ACC112 (cell line): Measurements from ENCODE around the gene KLF8.

Experiments used
- H2AFZ ChIP-seq: fragments of 200-600 bp; sonication (generic); one replicate; pipeline ENCODE4 v1.6.0; 2017; ENCODE audit warnings: antibody characterized with exemption, low read length; ENCODE audit not compliant: unreplicated experiment
- H3K27ac ChIP-seq: fragments of 200-600 bp; sonication (generic); 2 replicates; pipeline ENCODE4 v1.5.1; 2014; ENCODE audit warnings: low read depth, mild to moderate bottlenecking, antibody characterized with exemption, low read length, moderate library complexity
- H3K27me3 ChIP-seq: fragments of 200-600 bp; sonication (generic); 2 replicates; pipeline ENCODE4 v1.6.1; 2014; ENCODE audit warnings: mild to moderate bottlenecking, antibody characterized with exemption, low read length, moderate library complexity, mixed read lengths; ENCODE audit not compliant: insufficient read depth
- H3K36me3 ChIP-seq: fragments of 200-600 bp; sonication (generic); 2 replicates; pipeline ENCODE4 v1.6.1; 2016; ENCODE audit warnings: mild to moderate bottlenecking, antibody characterized with exemption, low read length, moderate library complexity, mixed read lengths; ENCODE audit not compliant: insufficient read depth
- H3K4me1 ChIP-seq: fragments of 200-600 bp; sonication (generic); one replicate; pipeline ENCODE4 v1.6.1; 2016; ENCODE audit warnings: low read length, mixed read lengths; ENCODE audit not compliant: insufficient read depth, unreplicated experiment, control insufficient read depth
- H3K4me3 ChIP-seq: fragments of 200-600 bp; sonication (generic); 2 replicates; pipeline ENCODE4 v1.5.1; 2014; ENCODE audit warnings: mild to moderate bottlenecking, low read depth, low read length
- H3K79me2 ChIP-seq: fragments of 200-600 bp; sonication (generic); one replicate; pipeline ENCODE4 v1.6.0; 2016; ENCODE audit warnings: low read length; ENCODE audit not compliant: control insufficient read depth, unreplicated experiment, insufficient read depth

Gene KLF8

GRCh38 chrX:56308726-56309125 lies 76.6 kb downstream of the KLF8 start:
- Histone ChIP-seq H3K4me1 (no peaks in the 10 kb centered on the region), H3K79me2 (no peaks in the 10 kb centered on the region), H3K27me3 (no peaks in the 10 kb centered on the region), H3K4me3 (no peak overlapping the region), H3K36me3 (no peaks in the 10 kb centered on the region), H2AFZ (no peak overlapping the region), H3K27ac (no peak overlapping the region)

DNA sequence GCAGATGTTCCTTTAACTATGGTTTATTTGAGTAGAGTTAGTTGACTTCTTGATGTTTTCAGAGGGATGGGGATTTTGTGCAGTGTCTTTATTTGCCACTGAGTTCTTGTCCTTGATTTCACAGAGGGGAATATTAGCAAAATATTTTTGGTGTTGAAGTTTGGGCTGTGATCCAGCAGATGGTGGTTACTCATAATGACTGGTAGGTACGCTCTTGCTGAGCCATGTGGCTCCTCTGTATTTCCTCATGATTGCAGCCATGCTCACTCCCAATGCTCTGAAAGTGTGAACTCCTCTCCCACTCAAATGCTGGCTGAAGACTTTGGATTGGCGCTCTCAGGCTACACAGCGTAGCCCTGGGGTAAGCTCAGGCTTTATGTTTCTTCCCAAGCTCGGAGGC lies 77.7 kb downstream of the KLF8 start:
- no peaks in the 10 kb centered on the region for H3K4me1 ChIP-seq
- H3K27ac ChIP-seq, result no peak overlapping the region
- H3K4me3 ChIP-seq, result no peak overlapping the region
- H3K36me3 ChIP-seq, result no peaks in the 10 kb centered on the region
- H3K79me2 ChIP-seq, result no peaks in the 10 kb centered on the region
- H3K27me3 ChIP-seq, result no peaks in the 10 kb centered on the region
- H2AFZ ChIP-seq, result no peak overlapping the region

- Histone ChIP-seq H3K4me1 (no peaks in the 10 kb centered on the region), H3K36me3 (no peaks in the 10 kb centered on the region), H3K27ac (no peak overlapping the region), H2AFZ (no peak overlapping the region), H3K79me2 (no peaks in the 10 kb centered on the region), H3K4me3 (no peak overlapping the region), H3K27me3 (no peaks in the 10 kb centered on the region)
These were observed 78.4 kb downstream of the KLF8 start for GRCh38 chrX:56310581-56310980.

DNA sequence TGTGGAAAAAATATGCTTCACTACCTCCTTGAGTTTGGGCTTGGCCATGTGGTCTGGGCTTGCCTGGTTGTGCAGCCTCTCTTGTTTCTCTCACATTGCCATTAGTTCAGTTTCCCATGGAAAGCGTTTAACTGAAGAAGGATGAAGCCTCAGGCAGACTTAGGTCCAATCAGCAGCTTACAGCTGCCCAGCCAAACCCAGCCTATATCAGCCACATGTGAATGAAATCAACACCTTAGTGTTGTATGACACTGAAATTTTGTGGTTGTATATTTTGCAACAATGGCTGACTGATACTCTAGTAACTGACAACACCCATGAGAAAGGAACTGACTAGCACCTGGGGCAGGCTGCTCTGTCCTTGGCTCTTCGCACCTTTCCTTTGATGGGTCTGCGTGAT lies 81.2 kb downstream of the KLF8 start:
- Histone ChIP-seq H3K4me3 (no peak overlapping the region), H3K4me1 (no peaks in the 10 kb centered on the region), H3K27me3 (no peaks in the 10 kb centered on the region), H2AFZ (no peak overlapping the region), H3K79me2 (no peaks in the 10 kb centered on the region), H3K36me3 (no peaks in the 10 kb centered on the region), H3K27ac (no peak overlapping the region)

DNA sequence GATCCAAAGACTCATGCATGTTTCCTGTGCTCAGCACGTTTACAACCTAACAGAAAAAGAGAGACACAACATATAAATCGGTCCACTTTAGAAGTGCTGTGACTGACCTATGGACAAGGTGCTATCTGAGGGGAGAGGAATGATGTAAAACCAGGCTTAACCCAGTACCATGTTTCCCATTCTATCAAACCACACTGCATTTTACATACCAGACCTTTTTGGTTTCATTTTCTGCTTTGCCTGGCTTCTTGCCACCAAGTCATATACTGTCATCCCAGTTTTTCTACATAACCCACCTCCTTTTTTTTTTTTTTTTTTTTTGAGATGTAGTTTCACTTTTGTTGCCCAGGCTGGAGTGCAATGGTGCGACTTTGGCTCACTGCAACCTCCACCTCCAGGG lies 82.2 kb downstream of the KLF8 start:
- H3K4me3 ChIP-seq, result 0 out of 2 replicates have a peak overlapping the region, but pooled peaks have one; percentile 29

GRCh38 chrX:56318076-56318475 lies 85.9 kb downstream of the KLF8 start:
- Histone ChIP-seq H3K79me2 (no peaks in the 10 kb centered on the region), H3K27me3 (no peaks in the 10 kb centered on the region), H3K27ac (no peak overlapping the region), H3K4me1 (no peaks in the 10 kb centered on the region), H2AFZ (no peak overlapping the region), H3K36me3 (no peaks in the 10 kb centered on the region), H3K4me3 (no peak overlapping the region)

More for the DNA sequence above, 82.2 kb downstream of the KLF8 start:
- H2AFZ ChIP-seq, result no peak overlapping the region
- no peaks in the 10 kb centered on the region for H3K27me3 ChIP-seq
- no peaks in the 10 kb centered on the region for H3K4me1 ChIP-seq
- no peak overlapping the region for H3K27ac ChIP-seq
- H3K36me3 ChIP-seq, result no peaks in the 10 kb centered on the region
- no peaks in the 10 kb centered on the region for H3K79me2 ChIP-seq

DNA sequence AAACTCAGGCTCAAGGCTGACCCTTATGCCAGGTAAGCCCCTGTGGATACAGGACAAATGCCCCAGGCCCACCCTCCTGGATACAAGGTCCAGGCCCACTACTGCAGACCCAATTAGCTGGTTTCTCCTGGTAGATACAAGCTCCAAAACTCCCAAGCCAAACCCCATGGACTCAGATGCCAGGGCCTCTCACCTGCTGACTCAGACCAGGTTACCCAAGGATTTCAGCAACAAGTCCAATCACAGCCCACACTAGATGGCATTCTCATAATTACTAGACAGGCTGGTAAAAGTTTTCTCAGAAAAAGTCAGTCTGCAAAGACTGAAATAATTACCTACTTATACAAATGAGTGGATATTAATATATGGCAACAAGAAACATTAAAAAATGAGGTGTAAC lies 87.0 kb downstream of the KLF8 start:
- H3K27ac ChIP-seq, result no peak overlapping the region
- no peaks in the 10 kb centered on the region for H3K79me2 ChIP-seq
- no peaks in the 10 kb centered on the region for H3K27me3 ChIP-seq
- no peak overlapping the region for H3K4me3 ChIP-seq
- no peak overlapping the region for H2AFZ ChIP-seq
- no peaks in the 10 kb centered on the region for H3K36me3 ChIP-seq
- H3K4me1 ChIP-seq, result no peaks in the 10 kb centered on the region
